Activated naive CD4-positive, alpha-beta T cell treated with anti-CD3 and anti-CD28 coated beads, Interleukin-2, amount 10 ng/mL, durations not matched to agents 7 days and 5 days (primary cell): ENCODE measurements around the gene GOLGA6L7.
"Not testable (repeated sequence)": the region's sequence is repeated elsewhere in the genome, so short reads cannot be mapped to it uniquely, and the experiment has no call there.

Experiments
- CTCF ChIA-PET: fragments of 350-600 bp; sonication (Branson Sonifier 250); formaldehyde crosslinking; loops from one replicate; lab custom pipeline; 2021; ENCODE audit warnings: antibody characterized with exemption; lab: Charles Lee
- DNase-seq: peaks from one replicate; pipeline ENCODE4 v3.0.0-alpha.2; 2020
- H3K27ac Mint-ChIP-seq: one replicate; pipeline ENCODE4 v1.8.0; 2021; ENCODE audit warnings: mild to moderate bottlenecking, moderate library complexity, mixed read lengths
- H3K27me3 Mint-ChIP-seq: one replicate; pipeline ENCODE4 v1.8.0; 2021; ENCODE audit warnings: mild to moderate bottlenecking, mixed read lengths
- H3K36me3 Mint-ChIP-seq: one replicate; pipeline ENCODE4 v1.8.0; 2021; ENCODE audit warnings: mixed read lengths
- H3K4me1 Mint-ChIP-seq: one replicate; pipeline ENCODE4 v1.8.0; 2021; ENCODE audit warnings: mixed read lengths
- H3K4me3 Mint-ChIP-seq: one replicate; pipeline ENCODE4 v1.8.0; 2021; ENCODE audit warnings: mild to moderate bottlenecking, moderate library complexity, mixed read lengths
- H3K9me3 Mint-ChIP-seq: one replicate; pipeline ENCODE4 v1.8.0; 2021; ENCODE audit warnings: mixed read lengths

GOLGA6L7 gene, protein sequence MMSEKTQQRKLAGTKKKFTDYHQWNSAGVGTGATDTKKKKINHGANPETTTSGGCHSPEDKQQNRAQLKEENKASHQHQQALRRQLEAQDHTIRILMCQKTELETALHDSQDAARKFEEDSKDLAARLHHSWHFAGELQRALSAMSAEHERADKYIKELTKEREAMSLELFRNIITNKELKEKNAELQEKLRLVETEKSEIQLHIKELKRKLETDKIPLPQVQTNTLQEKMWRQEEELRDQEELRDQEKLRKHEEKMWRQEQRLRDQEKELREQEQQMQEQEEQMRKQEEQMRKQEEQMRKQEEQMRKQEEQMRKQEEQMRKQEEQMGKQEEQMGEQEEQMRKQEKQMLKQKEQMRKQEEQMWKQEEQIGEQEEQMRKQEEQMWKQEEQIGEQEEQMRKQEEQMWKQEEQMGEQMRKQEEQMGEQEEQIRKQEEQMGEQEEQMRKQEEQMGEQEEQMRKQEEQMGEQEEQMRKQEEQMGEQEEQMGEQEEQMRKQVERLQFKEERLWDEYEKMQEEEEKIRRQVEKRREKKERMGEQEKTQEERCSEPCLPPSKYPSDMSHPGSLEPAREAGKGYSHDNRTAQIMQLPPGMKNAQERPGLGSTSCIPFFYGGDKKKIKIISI

DNA sequence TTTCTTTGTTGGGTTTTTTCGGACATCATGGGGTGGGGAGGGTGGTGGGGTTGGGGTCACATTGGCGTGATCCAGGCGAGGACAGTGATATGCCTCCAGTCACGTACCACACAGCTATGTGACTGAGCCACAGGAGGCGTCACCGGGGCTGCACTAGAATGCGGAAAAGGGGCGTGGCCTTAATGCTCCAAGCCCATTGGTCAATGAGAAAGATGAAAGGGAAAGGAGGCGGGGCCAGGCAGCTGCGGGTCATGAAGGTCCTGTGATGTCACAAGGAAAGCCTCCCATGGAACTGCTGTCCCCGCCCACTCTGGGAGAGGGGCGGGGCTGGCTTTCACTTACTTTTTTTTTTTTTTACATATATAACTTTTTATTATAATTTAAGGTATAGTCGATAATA lies at the start of gene GOLGA6L7:
TSS of gene GOLGA6L7 (minus strand) at position 124 of the 400 bp plus-strand sequence. CDS start at position 29, 95 bp downstream.
- H3K9me3 Mint-ChIP-seq, CTCF ChIA-PET, H3K36me3 Mint-ChIP-seq, H3K4me3 Mint-ChIP-seq, H3K27me3 Mint-ChIP-seq: not testable (repeated sequence)
- DNase-seq, result peak; percentile 34
- Mint-ChIP-seq H3K4me1 (peaks cover 27% of the 10 kb centered on the region), H3K27ac (peak within 1 kb of the TSS; percentile 84)

DNA sequence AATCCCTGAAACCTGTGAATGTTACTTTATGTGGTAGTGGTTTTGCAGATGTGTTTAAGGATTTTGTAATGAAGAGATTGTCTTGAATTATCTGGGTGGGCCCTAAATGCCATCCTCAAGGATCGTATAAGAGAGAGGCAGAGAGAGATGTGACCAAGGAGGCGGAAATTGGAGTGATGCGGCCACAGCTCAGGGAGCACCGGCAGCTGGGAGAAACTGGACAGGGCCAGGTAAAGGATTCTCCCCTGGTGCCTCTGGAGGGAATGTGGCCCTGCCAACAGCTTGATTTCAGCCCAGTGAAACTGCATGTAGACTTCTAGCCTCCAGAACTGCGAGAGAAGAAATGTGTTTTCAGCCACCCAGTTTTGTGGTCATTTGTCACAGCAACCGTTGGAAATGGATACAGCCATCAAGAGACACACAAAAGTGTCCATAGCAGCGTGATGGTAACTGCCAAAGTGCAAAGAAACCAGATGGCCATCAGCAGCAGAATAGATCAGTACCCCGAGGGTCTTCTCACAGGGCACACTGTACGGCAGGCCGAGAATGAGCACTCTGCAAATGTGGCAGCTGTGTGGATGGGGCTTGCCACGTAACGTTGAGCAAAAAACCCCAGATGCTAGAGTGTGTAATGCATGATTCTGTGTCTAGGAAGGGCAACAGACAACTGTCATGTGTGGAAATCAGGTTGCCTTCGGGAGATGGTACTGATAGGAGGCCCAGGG lies 49.6 kb upstream of the GOLGA6L7 start:
- H3K27ac Mint-ChIP-seq, result no peak overlapping the region
- H3K4me1 Mint-ChIP-seq, result peaks cover 9% of the 10 kb centered on the region
- H3K27me3 Mint-ChIP-seq, result peaks cover 3% of the 10 kb centered on the region
- H3K36me3 Mint-ChIP-seq, result no peaks in the 10 kb centered on the region
- no peak overlapping the region for H3K4me3 Mint-ChIP-seq
- H3K9me3 Mint-ChIP-seq, result no peaks in the 10 kb centered on the region
- DNase-seq, result no peak
- CTCF ChIA-PET, result no interaction called here

GRCh38 chr15:28896951-28897350 lies 48.5 kb upstream of the GOLGA6L7 start:
- no peaks in the 10 kb centered on the region for H3K36me3 Mint-ChIP-seq
- H3K9me3 Mint-ChIP-seq, result no peaks in the 10 kb centered on the region
- no peak for DNase-seq
- peaks cover 3% of the 10 kb centered on the region for H3K27me3 Mint-ChIP-seq
- no peak overlapping the region for H3K4me3 Mint-ChIP-seq
- peaks cover 17% of the 10 kb centered on the region for H3K4me1 Mint-ChIP-seq
- H3K27ac Mint-ChIP-seq, result no peak overlapping the region
- CTCF ChIA-PET, result no interaction called here

DNA sequence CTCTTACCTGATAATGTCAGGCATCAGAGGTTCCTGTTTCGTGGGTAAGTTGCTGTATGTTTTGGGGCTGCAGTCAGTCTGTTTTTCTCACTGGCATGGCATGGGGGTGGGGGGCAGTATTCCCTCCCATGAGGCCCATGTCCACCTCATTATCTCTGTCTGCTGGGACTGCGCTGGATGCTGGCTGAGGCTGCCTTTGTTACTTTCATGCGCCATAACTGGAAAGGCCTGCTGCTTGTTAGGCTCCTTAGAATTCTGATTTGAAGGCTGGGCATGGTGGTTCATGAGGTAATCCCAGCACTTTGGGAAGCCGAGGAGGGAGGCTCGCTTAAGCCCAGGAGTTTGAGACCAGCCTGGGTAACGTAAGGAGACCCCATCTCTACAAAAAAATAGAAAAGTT lies 47.1 kb upstream of the GOLGA6L7 start:
- Mint-ChIP-seq H3K4me3 (no peak overlapping the region), H3K4me1 (peaks cover 27% of the 10 kb centered on the region), H3K36me3 (peaks cover under 1% of the 10 kb centered on the region), H3K9me3 (no peaks in the 10 kb centered on the region), H3K27me3 (peaks cover 3% of the 10 kb centered on the region), H3K27ac (no peak overlapping the region)
- DNase-seq, result no peak
- CTCF ChIA-PET, result no interaction called here

DNA sequence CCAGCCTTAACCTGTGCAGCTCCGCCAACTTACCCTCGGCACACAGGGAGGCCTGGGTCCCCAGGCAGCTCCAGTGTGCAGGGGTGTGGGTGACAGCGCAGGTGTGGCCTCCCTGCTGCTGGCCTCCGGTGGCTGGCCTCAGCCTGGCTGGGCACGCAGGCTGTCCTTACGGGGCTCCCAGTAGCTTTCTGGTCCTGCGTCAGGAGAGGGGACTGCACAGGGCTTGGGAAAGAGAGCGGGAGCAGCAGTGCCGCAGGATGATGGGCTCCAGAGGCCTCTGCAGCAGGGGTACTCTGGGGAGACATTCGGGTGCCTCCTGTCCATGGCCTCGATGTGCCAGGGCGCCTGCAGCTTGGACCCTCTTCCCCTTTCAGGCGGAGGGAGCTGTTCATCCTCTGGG lies 46.7 kb upstream of the GOLGA6L7 start:
- H3K36me3 Mint-ChIP-seq, result peaks cover 3% of the 10 kb centered on the region
- no peak overlapping the region for H3K27ac Mint-ChIP-seq
- no peaks in the 10 kb centered on the region for H3K9me3 Mint-ChIP-seq
- no peak overlapping the region for H3K4me3 Mint-ChIP-seq
- CTCF ChIA-PET, result interaction anchor here (2.2 kb wide), 1 partner anchor 81 kb away, joined by 4 read pairs; no protein-coding TSS in a partner anchor
- peaks cover 3% of the 10 kb centered on the region for H3K27me3 Mint-ChIP-seq
- DNase-seq, result no peak
- peaks cover 32% of the 10 kb centered on the region for H3K4me1 Mint-ChIP-seq

DNA sequence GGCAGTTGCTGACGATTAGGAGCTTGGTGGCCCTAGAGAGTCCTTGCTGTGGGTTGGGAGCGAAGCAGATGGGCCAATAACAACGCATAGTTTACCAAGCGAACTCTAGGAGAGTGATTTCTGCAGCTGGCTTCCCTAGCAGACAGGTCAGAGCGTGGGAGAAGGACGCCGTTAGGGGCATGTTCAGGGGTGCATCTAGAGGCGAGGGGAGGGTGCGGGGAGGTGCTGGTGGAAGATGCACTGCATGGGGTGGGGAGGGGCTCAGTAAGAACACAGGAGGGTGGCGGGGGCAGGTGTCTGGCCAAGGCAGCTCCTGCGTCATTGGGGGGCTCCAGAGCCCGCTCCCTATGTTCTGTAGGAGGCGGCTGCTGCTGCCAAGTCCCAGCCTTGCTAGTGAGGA lies 46.2 kb upstream of the GOLGA6L7 start:
- Mint-ChIP-seq H3K27me3 (peaks cover 3% of the 10 kb centered on the region), H3K4me1 (peaks cover 37% of the 10 kb centered on the region), H3K4me3 (no peak overlapping the region), H3K36me3 (peaks cover 4% of the 10 kb centered on the region), H3K27ac (no peak overlapping the region), H3K9me3 (no peaks in the 10 kb centered on the region)
- DNase-seq, result no peak
- CTCF ChIA-PET, result interaction anchor here (2.2 kb wide), 1 partner anchor 81 kb away, joined by 4 read pairs; no protein-coding TSS in a partner anchor

DNA sequence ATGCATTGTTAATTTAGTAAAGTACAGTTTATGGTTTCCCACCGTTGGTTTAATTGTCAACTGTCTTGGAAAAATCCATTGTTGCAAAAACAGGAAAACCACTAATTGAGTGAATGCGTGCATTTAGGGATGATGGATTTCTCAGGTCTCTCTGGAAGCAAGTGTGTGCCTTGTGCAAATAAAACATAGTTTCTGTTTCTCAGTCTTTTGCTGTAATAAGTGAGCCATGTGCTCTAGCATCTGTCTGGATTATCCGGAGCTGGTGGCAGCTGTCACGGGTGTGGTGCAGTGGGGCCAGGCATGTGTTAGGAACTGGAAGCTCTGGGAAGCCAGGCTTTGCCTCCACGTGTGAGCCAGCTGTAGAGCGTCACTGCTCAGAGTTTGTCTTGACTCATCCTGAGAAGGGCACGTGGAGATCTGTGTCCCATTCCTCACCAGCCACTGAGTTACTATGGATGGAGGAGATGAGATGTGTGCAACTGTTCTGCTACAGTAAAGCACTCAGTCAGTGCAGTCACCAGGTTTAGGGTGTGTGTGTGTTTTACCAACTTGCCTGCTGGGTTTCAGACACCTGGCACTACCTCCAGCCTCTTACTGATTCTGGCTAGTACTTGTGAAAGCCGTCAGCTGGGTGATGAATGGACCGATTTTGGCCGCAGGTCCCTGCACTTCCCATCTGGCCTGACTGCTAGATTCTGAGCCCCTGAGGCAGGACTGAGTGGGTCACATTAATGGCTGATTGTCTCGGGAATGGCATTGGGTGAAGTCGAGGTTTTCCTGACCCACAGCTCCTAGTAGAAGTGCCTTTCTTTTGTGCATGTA lies 44.6 kb upstream of the GOLGA6L7 start:
- Mint-ChIP-seq H3K9me3 (no peaks in the 10 kb centered on the region), H3K27ac (no peak overlapping the region), H3K36me3 (peaks cover 8% of the 10 kb centered on the region), H3K4me3 (no peak overlapping the region), H3K27me3 (peaks cover 15% of the 10 kb centered on the region), H3K4me1 (peaks cover 53% of the 10 kb centered on the region)
- no peak for DNase-seq
- CTCF ChIA-PET, result interaction anchor here (2.2 kb wide), 1 partner anchor 83 kb away, joined by 4 read pairs; no protein-coding TSS in a partner anchor

DNA sequence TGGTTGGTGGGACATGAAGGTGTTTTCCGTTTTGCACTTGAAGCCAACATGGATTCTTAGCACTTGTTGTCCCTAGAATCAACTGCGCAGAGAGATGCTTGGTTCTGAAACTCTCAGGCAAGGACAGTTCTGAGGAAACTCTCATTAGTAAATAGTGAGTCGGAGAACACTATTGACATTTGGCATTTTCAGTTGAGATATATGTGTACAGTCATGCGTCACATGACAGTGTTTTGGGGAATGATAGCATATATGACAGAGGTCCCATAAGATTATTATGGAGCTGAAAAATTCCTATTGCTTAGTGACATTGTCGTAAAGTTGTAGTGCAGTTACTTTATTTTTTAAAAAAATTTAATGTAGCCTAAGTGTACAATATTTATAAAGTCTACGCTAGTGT lies 43.1 kb upstream of the GOLGA6L7 start:
- Mint-ChIP-seq H3K27ac (peak overlapping the region; percentile 98), H3K4me3 (no peak overlapping the region), H3K36me3 (peaks cover 8% of the 10 kb centered on the region), H3K9me3 (no peaks in the 10 kb centered on the region), H3K27me3 (peaks cover 26% of the 10 kb centered on the region), H3K4me1 (peaks cover 65% of the 10 kb centered on the region)
- CTCF ChIA-PET, result no interaction called here
- no peak for DNase-seq

DNA sequence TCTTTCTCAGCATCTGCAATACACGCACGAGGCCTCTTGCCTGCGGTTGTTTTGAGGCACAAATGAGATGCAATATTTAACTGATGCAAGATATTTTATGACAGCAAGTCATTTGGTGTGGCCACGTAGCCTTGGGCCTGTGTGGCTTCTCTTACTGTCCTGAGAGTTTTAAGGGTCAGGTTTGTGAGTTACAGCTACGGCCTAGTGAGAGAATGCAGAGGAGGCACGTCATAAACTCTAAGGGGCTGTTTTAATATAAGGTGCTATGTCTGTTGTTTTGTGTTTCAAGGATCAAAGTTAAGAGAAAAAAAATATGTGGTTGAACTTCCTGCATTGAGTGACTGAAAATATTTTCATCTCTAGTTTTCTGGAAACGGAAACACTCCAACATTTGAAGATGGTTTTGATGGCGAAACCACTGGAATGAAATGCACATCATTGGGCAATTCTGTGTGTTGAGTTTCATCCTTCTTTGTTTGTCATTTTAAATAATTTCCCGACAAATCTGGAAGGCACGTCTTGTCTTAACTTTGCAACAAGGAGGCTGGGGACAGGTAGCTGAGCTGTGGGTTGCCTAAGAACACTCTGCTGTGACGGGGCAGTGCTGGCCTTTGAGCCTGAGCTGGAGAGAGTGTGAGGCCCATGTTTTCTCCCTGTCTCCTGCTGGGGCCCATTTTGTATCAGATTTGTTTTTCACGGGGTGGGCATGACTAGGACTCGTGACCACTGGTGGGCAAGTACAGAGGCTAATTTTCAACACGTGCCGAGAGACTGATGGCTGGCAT lies 42.5 kb upstream of the GOLGA6L7 start:
- peak; percentile 51 for DNase-seq
- Mint-ChIP-seq H3K4me3 (peak overlapping the region; percentile 35), H3K27ac (peak overlapping the region; percentile 98), H3K27me3 (peaks cover 28% of the 10 kb centered on the region), H3K36me3 (peaks cover 8% of the 10 kb centered on the region), H3K4me1 (peaks cover 65% of the 10 kb centered on the region), H3K9me3 (no peaks in the 10 kb centered on the region)
- CTCF ChIA-PET, result no interaction called here

DNA sequence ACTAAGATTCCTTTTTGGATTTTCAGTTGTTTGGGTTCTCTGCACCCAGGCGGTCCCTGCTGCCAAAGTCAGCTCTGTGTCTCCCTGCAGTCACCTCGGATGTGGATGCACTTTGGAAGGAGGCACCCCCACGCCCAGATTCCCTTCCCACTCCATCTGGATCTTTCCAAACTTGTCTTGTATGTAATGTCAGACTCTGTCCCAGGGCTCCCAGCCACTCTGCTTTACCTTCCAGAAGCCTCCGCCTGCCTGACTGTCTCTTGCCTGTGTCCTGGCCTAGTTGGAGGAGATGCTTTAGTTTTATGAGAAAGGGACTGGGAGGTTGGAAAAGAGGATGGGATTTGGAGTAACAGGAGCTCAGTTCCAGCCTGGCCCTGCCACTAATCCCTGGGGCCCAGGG lies 41.8 kb upstream of the GOLGA6L7 start:
- peaks cover 34% of the 10 kb centered on the region for H3K27me3 Mint-ChIP-seq
- H3K9me3 Mint-ChIP-seq, DNase-seq, H3K36me3 Mint-ChIP-seq, CTCF ChIA-PET: not testable (repeated sequence)
- H3K4me1 Mint-ChIP-seq, result peaks cover 65% of the 10 kb centered on the region
- peak overlapping the region; percentile 98 for H3K27ac Mint-ChIP-seq
- peak overlapping the region; percentile 20 for H3K4me3 Mint-ChIP-seq

DNA sequence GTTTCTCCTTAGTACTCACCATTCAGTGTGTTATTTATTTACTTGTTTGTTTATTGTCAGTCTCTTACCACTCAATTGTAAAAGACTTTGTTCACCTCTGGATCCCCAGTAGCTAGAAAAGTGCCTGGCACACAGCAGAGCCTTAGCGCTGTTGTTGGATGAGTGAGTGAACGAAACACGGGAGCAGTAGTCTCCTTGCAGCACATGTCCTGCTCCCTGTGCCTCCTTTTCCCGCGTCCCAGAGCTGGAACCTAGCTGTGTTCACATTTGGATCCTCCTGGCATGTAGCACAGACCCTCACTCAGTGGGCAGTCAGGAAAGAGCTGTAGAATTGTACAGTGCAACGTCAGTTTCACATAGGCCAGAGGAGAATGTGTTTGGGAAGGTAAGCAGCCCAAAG lies 41.4 kb upstream of the GOLGA6L7 start:
- DNase-seq, H3K36me3 Mint-ChIP-seq, H3K4me3 Mint-ChIP-seq, H3K9me3 Mint-ChIP-seq, CTCF ChIA-PET: not testable (repeated sequence)
- H3K27me3 Mint-ChIP-seq, result peaks cover 38% of the 10 kb centered on the region
- H3K4me1 Mint-ChIP-seq, result peaks cover 65% of the 10 kb centered on the region
- H3K27ac Mint-ChIP-seq, result peak overlapping the region; percentile 98

DNA sequence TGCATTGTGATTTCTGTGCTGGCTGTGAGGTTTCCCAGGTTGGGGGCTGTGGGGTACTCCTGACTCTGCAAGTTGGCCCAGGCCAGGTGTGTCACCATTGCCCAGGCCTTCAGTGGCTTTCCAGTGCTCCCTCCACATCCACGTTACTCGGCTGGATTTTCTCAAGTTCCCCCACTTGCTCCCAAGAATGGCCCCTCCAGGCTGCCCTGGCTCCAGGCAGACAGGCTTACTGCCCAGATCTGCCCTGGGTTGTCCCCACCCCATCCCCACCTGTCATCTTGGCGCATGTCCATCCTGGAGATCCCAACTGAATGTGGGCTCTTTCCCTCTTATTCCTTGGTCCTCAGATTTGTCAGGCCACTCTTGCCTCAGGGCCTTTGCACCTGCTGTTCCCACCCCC lies 40.9 kb upstream of the GOLGA6L7 start:
- H3K27ac Mint-ChIP-seq, result peak overlapping the region; percentile 98
- peaks cover 67% of the 10 kb centered on the region for H3K4me1 Mint-ChIP-seq
- H3K9me3 Mint-ChIP-seq, result no peaks in the 10 kb centered on the region
- CTCF ChIA-PET, result no interaction called here
- H3K36me3 Mint-ChIP-seq, result peaks cover 8% of the 10 kb centered on the region
- no peak overlapping the region for H3K4me3 Mint-ChIP-seq
- H3K27me3 Mint-ChIP-seq, result peaks cover 43% of the 10 kb centered on the region
- no peak for DNase-seq

DNA sequence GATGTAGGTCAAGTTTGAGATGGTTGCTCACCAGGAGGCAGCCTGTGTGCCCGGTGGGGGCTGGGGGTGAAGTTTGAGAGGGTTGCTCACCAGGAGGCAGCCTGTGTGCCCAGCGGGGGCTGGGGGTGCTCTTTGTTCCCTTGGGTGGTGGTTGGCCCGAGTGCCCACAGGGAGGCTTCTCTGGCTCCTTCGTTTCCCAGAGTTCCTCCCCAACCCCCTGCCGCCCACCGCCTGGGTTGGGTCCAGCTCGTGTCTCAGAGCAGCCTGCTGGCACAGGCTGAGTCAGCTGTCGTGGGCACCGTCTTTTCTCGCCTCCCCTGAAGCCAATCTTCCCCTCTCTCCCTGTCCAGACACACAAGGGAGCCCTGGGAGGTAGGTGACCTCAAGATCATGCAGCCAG lies 40.5 kb upstream of the GOLGA6L7 start:
- no peak overlapping the region for H3K27ac Mint-ChIP-seq
- CTCF ChIA-PET, result no interaction called here
- peaks cover 8% of the 10 kb centered on the region for H3K36me3 Mint-ChIP-seq
- H3K9me3 Mint-ChIP-seq, result no peaks in the 10 kb centered on the region
- peaks cover 48% of the 10 kb centered on the region for H3K27me3 Mint-ChIP-seq
- peaks cover 66% of the 10 kb centered on the region for H3K4me1 Mint-ChIP-seq
- H3K4me3 Mint-ChIP-seq, result no peak overlapping the region
- DNase-seq, result no peak
